GM23248 (cell line): Measurements from ENCODE around the gene TYMP.

Source experiments
- EZH2 ChIP-seq: fragments of 200-600 bp; sonication (generic); IDR thresholded peaks from 2 replicates; pipeline ENCODE4 v1.6.1; 2018; ENCODE audit warnings: antibody characterized with exemption, mild to moderate bottlenecking; ENCODE audit not compliant: insufficient read depth, poor library complexity, severe bottlenecking
- EZH2phosphoT487 ChIP-seq: fragments of 200-600 bp; sonication (generic); IDR thresholded peaks from 2 replicates; pipeline ENCODE4 v1.6.1; 2018; ENCODE audit warnings: antibody characterized with exemption, moderate library complexity, mild to moderate bottlenecking, low read depth; ENCODE audit not compliant: insufficient read depth

- TF ChIP-seq EZH2: no peak
- TF ChIP-seq EZH2phosphoT487: no peak
Observed at GRCh38 chr22:50550395-50550794, 20.6 kb upstream of the TYMP start.
